K562 (cell line): ENCODE results near the gene PRDM1. TPM values are rescaled to one million over a fixed set of nuclear protein-coding genes. Genes with fewer than 3 reads are reported as not detected.

Experiments used
- COPS2 ChIP-seq: fragments of 450-650 bp; conservative IDR thresholded peaks from 2 replicates; pipeline ENCODE4 v1.6.1; 2016; ENCODE audit warnings: mild to moderate bottlenecking, moderate library complexity
- JUND ChIP-seq, 2 experiments: IDR thresholded peaks; 2 replicates in 1 of 2; 3 replicates in 1 of 2; pipeline ENCODE4 v1.6.1; 2011; ENCODE audit warnings: borderline replicate concordance in 2 of 2, low read depth in 2 of 2, low read length in 2 of 2, improper control_type of control experiment in 1 of 2, missing biosample characterization in 1 of 2, missing genetic modification characterization in 1 of 2, missing genetic modification reagents in 1 of 2
- KLF13 ChIP-seq: fragments of 450-650 bp; IDR thresholded peaks from 2 replicates; pipeline ENCODE4 v1.6.1; 2016; ENCODE audit warnings: missing genetic modification characterization, low read depth, mild to moderate bottlenecking, missing compliant biosample characterization, moderate library complexity, borderline replicate concordance
- NR3C1 ChIP-seq: sonication (generic); formaldehyde crosslinking; IDR thresholded peaks from 2 replicates; pipeline ENCODE4 v1.8.1; 2022; ENCODE audit warnings: missing genetic modification reagents
- PHF21A ChIP-seq: fragments of 450-650 bp; IDR thresholded peaks from 2 replicates; pipeline ENCODE4 v1.6.1; 2017; ENCODE audit warnings: low read depth, borderline replicate concordance
- PML ChIP-seq: IDR thresholded peaks from 2 replicates; pipeline ENCODE4 v1.6.1; 2012; ENCODE audit warnings: low read length, inconsistent platforms
- RAD51 ChIP-seq: fragments of 450-650 bp; IDR thresholded peaks from 2 replicates; pipeline ENCODE4 v1.7.1; 2016; ENCODE audit warnings: low read depth, mild to moderate bottlenecking, borderline replicate concordance
- SMARCA5 ChIP-seq: fragments of 450-650 bp; IDR thresholded peaks from 2 replicates; pipeline ENCODE4 v1.6.1; 2016
- SMC3 ChIP-seq: conservative IDR thresholded peaks from 2 replicates; pipeline ENCODE4 v1.6.1; 2011; ENCODE audit warnings: low read depth, low read length, improper control_type of control experiment; ENCODE audit not compliant: insufficient read depth
- ZFX ChIP-seq: sonication (generic); formaldehyde crosslinking; IDR thresholded peaks from 2 replicates; pipeline ENCODE4 v1.8.0; 2022; ENCODE audit warnings: mild to moderate bottlenecking, missing genetic modification reagents, moderate library complexity
- ZNF408 ChIP-seq: fragments of 250-450 bp; sonication (Bioruptor Pico); IDR thresholded peaks from 2 replicates; pipeline ENCODE4 v1.4.0; 2020; ENCODE audit warnings: low read depth, mild to moderate bottlenecking, moderate library complexity
- ZNF431 ChIP-seq: sonication (generic); formaldehyde crosslinking; IDR thresholded peaks from 2 replicates; pipeline ENCODE4 v1.8.0; 2022; ENCODE audit warnings: mild to moderate bottlenecking, missing genetic modification reagents
- ZNF830 ChIP-seq: fragments of 250-450 bp; sonication (Bioruptor Pico); IDR thresholded peaks from 2 replicates; pipeline ENCODE4 v1.5.0; 2021; ENCODE audit warnings: mild to moderate bottlenecking
- polyA plus RNA-seq, 8 experiments: library from polyadenylated mRNA; depleted of rRNA in 4 of 8; stranded (reverse) in 5 of 8; unstranded in 3 of 8; fragments of >200 nt; fragmentation: Nextera tagmentation in 2 of 8; fragmentation: Illumina TruSeq in 1 of 8; extraction: Ambion mirVana in 2 of 8; extraction: Trizol in 1 of 8; gene quantifications; 2 replicates each; pipeline versions ENCODE4 v1.2.1 to v1.2.3, GENCODE V29; 2011 to 2014; ENCODE audit warnings: inconsistent platforms in 1 of 8, missing spikeins in 1 of 8
- total RNA-seq, 7 experiments: library from RNA; depleted of rRNA in 6 of 7; stranded (reverse); fragments of >200 nt in 6 of 7; fragmentation: Illumina TruSeq in 2 of 7; extraction: Trizol in 2 of 7; gene quantifications; 2 replicates each; pipeline versions ENCODE4 v1.2.1 to v1.2.3, GENCODE V29; 2011 to 2021; ENCODE audit warnings: low replicate concordance in 1 of 7
- TF ChIP-seq, protein P1 (sequence below): fragments of 250-450 bp; sonication (Bioruptor Pico); IDR thresholded peaks from 2 replicates; pipeline ENCODE4 v1.5.0; 2021
- TF ChIP-seq, protein P2 (sequence below), 2 experiments: fragments of 450-650 bp in 1 of 2; sonication (generic) in 1 of 2; formaldehyde crosslinking in 1 of 2; IDR thresholded peaks in 1 of 2; conservative IDR thresholded peaks in 1 of 2; 2 replicates each; pipeline versions ENCODE4 v1.6.1 to v1.8.1; 2016 to 2023; ENCODE audit warnings: mild to moderate bottlenecking in 2 of 2, moderate library complexity in 2 of 2, inconsistent platforms in 1 of 2, missing genetic modification reagents in 1 of 2
- TF ChIP-seq, protein P3 (sequence below): fragments of 250-450 bp; sonication (Bioruptor Pico); IDR thresholded peaks from 2 replicates; pipeline ENCODE4 v1.8.0; 2022; ENCODE audit warnings: inconsistent platforms, mild to moderate bottlenecking, moderate library complexity, borderline replicate concordance
- TF ChIP-seq, protein P4 (sequence below): fragments of 250-450 bp; sonication (Bioruptor Pico); IDR thresholded peaks from 2 replicates; pipeline ENCODE4 v1.5.0; 2020; ENCODE audit warnings: mild to moderate bottlenecking, borderline replicate concordance

Gene PRDM1
- total and polyA plus RNA-seq, 9 of the 15 experiments (the other 6 are each of a cell fraction or from before 2014, with no cell fraction given), result 0.09 to 0.89 (median 0.27) TPM

DNA sequence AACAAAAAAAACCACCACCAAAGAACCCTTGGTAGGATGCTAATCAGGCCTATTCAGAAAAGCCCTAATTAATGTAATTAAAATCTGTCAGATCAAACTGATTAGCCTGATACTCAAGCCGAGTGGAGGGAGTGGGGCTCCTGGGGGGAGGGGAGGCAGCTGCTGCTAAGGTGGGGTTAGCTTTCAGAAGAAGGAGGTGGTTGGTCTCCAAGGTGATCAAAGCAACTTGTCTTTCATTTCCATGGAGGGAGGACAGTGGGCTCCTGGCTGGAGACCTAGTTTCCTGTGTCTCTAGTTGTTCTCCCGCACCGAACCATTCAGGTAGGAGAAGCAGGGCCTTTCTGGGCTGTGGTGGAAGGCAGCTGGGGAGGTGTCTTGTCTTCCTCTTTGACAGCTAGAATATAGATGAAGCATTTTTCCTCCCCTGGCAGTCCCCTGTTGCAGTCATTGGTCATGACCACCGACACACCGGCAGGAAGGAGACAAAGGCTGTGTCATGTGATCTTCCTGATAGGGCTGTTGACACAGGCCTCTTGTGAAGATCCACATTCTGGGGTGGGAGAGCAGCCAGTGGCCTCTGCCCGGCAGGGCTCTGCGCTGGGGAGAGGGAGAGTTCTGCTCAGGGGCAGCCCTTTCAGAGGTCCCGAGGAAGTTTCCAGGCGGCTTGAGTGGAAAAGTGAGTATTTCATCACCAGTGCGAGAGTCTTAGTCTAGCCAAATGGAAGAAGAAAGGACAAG, 39.9 kb upstream of the PRDM1 start (continued):
- no peak for TF ChIP-seq PHF21A
- TF ChIP-seq KLF13 (tag), result no peak
- no peak for TF ChIP-seq SMC3
- no peak for TF ChIP-seq COPS2
- TF ChIP-seq SMARCA5, result no peak
- TF ChIP-seq ZFX (CRISPR knock-in tag), result no peak
- TF ChIP-seq ZNF431 (CRISPR knock-in tag), result no peak
- peak; percentile 26; the same call in 1 of the 2 replicates for TF ChIP-seq JUND (IDR thresholded peaks at IDR 0.05; ENCODE audit: borderline replicate concordance, low read depth, low read length)
- TF ChIP-seq JUND (tag; IDR thresholded peaks at IDR 0.05; ENCODE audit: borderline replicate concordance, low read depth, low read length), result no peak
- no peak for TF ChIP-seq ZNF408 (CRISPR knock-in tag)
- TF ChIP-seq RAD51, result peak; percentile 77
- TF ChIP-seq, protein P1, sequence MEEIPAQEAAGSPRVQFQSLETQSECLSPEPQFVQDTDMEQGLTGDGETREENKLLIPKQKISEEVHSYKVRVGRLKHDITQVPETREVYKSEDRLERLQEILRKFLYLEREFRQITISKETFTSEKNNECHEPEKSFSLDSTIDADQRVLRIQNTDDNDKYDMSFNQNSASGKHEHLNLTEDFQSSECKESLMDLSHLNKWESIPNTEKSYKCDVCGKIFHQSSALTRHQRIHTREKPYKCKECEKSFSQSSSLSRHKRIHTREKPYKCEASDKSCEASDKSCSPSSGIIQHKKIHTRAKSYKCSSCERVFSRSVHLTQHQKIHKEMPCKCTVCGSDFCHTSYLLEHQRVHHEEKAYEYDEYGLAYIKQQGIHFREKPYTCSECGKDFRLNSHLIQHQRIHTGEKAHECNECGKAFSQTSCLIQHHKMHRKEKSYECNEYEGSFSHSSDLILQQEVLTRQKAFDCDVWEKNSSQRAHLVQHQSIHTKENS (CRISPR knock-in tag), result no peak
- TF ChIP-seq ZNF830 (CRISPR knock-in tag), result no peak
- TF ChIP-seq, protein P2, sequence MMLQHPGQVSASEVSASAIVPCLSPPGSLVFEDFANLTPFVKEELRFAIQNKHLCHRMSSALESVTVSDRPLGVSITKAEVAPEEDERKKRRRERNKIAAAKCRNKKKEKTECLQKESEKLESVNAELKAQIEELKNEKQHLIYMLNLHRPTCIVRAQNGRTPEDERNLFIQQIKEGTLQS (IDR thresholded peaks at IDR 0.05), result peak; percentile 50; the same call in 1 of the 2 replicates
- TF ChIP-seq, protein P2 (CRISPR knock-in tag; conservative IDR thresholded peaks at IDR 0.05), result no peak
- TF ChIP-seq NR3C1 (CRISPR knock-in tag), result no peak
- TF ChIP-seq, protein P3, sequence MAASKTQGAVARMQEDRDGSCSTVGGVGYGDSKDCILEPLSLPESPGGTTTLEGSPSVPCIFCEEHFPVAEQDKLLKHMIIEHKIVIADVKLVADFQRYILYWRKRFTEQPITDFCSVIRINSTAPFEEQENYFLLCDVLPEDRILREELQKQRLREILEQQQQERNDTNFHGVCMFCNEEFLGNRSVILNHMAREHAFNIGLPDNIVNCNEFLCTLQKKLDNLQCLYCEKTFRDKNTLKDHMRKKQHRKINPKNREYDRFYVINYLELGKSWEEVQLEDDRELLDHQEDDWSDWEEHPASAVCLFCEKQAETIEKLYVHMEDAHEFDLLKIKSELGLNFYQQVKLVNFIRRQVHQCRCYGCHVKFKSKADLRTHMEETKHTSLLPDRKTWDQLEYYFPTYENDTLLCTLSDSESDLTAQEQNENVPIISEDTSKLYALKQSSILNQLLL (CRISPR knock-in tag), result no peak
- TF ChIP-seq, protein P4, sequence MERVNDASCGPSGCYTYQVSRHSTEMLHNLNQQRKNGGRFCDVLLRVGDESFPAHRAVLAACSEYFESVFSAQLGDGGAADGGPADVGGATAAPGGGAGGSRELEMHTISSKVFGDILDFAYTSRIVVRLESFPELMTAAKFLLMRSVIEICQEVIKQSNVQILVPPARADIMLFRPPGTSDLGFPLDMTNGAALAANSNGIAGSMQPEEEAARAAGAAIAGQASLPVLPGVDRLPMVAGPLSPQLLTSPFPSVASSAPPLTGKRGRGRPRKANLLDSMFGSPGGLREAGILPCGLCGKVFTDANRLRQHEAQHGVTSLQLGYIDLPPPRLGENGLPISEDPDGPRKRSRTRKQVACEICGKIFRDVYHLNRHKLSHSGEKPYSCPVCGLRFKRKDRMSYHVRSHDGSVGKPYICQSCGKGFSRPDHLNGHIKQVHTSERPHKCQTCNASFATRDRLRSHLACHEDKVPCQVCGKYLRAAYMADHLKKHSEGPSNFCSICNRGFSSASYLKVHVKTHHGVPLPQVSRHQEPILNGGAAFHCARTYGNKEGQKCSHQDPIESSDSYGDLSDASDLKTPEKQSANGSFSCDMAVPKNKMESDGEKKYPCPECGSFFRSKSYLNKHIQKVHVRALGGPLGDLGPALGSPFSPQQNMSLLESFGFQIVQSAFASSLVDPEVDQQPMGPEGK, result no peak
- TF ChIP-seq PML, result no peak
